ENCODE measurements around the gene CORO1C. TPM values are rescaled to one million over a fixed set of nuclear protein-coding genes. Genes with fewer than 3 reads are reported as not detected.

The CORO1C gene
- polyA plus RNA-seq, 2 donors, result 23.6 to 40.2 TPM

DNA sequence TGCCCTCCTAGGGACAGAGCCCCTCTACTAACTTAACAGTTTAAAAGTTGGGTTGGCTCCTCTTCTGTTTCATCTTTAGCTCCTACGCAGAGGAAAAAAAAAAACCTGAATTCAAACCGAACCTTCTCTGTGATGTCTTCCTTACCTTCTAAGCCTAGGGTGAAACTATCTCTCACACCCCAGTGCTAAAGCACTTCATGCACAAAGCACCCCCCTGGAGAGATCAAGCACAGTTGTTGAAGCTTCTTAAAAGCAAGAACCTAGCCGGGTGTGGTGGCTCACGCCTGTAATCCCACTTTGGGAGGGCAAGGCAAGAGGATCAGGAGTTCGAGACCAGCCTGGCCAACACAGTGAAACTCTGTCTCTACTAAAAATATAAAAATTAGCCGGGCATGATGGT is 37.6 kb downstream of the CORO1C start:
- H3K36me3 ChIP-seq (ENCODE audit: control insufficient read depth in 2 of 2, insufficient read depth in 2 of 2, low read length in 1 of 2), result peaks cover 0 to 2% of the 10 kb centered on the region in 2 donors
- H3K9me3 ChIP-seq (ENCODE audit: control insufficient read depth in 2 of 2, insufficient read depth in 1 of 2, low read depth in 1 of 2, low read length in 1 of 2), result no peaks in the 10 kb centered on the region
- H3K4me3 ChIP-seq (ENCODE audit: low read depth in 1 of 2, low read length in 2 of 2), result no peak overlapping the region
- H3K27ac ChIP-seq (ENCODE audit: low read depth in 2 of 2, low read length in 1 of 2), result peak overlapping the region; percentile 23 to 49
- H3K27me3 ChIP-seq (ENCODE audit: control insufficient read depth in 1 of 2, insufficient read depth in 2 of 2, low read length in 2 of 2), result no peaks in the 10 kb centered on the region
- 84 to 89% methylated on average over 6 of the region's 6 CpGs for WGBS, 2 donors
- peaks cover 3 to 17% of the 10 kb centered on the region in 2 donors for H3K4me1 ChIP-seq (ENCODE audit: control insufficient read depth in 2 of 2, insufficient read depth in 2 of 2, low read length in 1 of 2)

GRCh38 chr12:108693186-108693730 is 38.1 kb downstream of the CORO1C start:
- WGBS, 2 donors, result 81 to 91% methylated on average over 6 of the region's 6 CpGs
- H3K9me3 ChIP-seq (ENCODE audit: control insufficient read depth in 2 of 2, insufficient read depth in 1 of 2, low read depth in 1 of 2, low read length in 1 of 2), result no peaks in the 10 kb centered on the region
- peak overlapping the region in 1 of 2 donors; percentile 12 for H3K27ac ChIP-seq (ENCODE audit: low read depth in 2 of 2, low read length in 1 of 2)
- no peaks in the 10 kb centered on the region for H3K27me3 ChIP-seq (ENCODE audit: control insufficient read depth in 1 of 2, insufficient read depth in 2 of 2, low read length in 2 of 2)
- peaks cover 0 to 2% of the 10 kb centered on the region in 2 donors for H3K36me3 ChIP-seq (ENCODE audit: control insufficient read depth in 2 of 2, insufficient read depth in 2 of 2, low read length in 1 of 2)
- H3K4me3 ChIP-seq (ENCODE audit: low read depth in 1 of 2, low read length in 2 of 2), result no peak overlapping the region
- peaks cover 3 to 17% of the 10 kb centered on the region in 2 donors for H3K4me1 ChIP-seq (ENCODE audit: control insufficient read depth in 2 of 2, insufficient read depth in 2 of 2, low read length in 1 of 2)

- no peaks in the 10 kb centered on the region for H3K27me3 ChIP-seq (ENCODE audit: control insufficient read depth in 1 of 2, insufficient read depth in 2 of 2, low read length in 2 of 2)
- WGBS, 2 donors, result 13 to 36% methylated on average over 9 of the region's 9 CpGs
- no peaks in the 10 kb centered on the region for H3K36me3 ChIP-seq (ENCODE audit: control insufficient read depth in 2 of 2, insufficient read depth in 2 of 2, low read length in 1 of 2)
- H3K9me3 ChIP-seq (ENCODE audit: control insufficient read depth in 2 of 2, insufficient read depth in 1 of 2, low read depth in 1 of 2, low read length in 1 of 2), result no peaks in the 10 kb centered on the region
- H3K27ac ChIP-seq (ENCODE audit: low read depth in 2 of 2, low read length in 1 of 2), result peak overlapping the region; percentile 91 to 92
- H3K4me1 ChIP-seq (ENCODE audit: control insufficient read depth in 2 of 2, insufficient read depth in 2 of 2, low read length in 1 of 2), result peaks cover 3 to 15% of the 10 kb centered on the region in 2 donors
- no peak overlapping the region for H3K4me3 ChIP-seq (ENCODE audit: low read depth in 1 of 2, low read length in 2 of 2)
Measured at GRCh38 chr12:108691998-108692808, 39.1 kb downstream of the CORO1C start.

DNA sequence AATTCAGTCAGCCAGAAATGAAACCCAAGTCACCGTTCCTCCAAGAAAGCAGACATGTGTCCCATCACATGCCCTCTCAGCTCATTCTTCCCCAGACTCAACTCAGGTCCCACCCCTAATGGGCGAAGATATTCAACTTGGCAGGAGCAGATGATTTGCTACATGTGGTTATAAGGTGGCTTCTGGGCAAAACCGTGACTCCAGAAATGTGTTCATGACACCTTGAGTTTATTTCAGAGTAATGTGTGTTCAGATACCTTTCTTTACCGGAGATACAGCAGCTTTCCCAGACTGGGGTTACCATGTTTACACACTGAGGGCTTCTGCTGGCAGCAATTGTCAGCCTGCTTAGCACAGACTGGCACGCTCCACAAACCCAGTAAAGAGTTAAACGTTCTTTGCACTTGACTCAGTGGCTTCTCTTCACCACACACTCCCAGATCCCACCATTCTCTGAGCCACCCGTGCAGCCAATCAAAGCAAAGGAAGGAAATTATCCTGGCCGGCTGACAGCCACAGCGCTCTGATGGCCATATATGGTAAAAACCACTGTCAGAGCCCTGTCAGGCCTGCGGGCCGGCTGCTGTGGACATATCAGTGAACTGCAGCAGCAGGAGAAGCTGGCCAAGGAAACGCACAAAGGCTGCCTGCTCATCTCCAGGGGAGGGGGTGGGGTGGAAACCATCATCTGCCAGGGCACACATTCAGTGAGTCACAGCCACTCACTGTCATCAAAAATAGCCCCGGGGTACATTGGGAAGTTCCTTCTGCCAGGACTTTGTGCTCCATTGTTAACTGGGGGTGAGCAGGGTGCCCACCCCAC is 39.9 kb downstream of the CORO1C start:
- peak overlapping the region; percentile 7 to 41 for H3K4me3 ChIP-seq (ENCODE audit: low read depth in 1 of 2, low read length in 2 of 2)
- H3K4me1 ChIP-seq (ENCODE audit: control insufficient read depth in 2 of 2, insufficient read depth in 2 of 2, low read length in 1 of 2), result peaks cover 6 to 15% of the 10 kb centered on the region in 2 donors

GRCh38 chr12:108690542-108691174 is 40.7 kb downstream of the CORO1C start:
- H3K9me3 ChIP-seq (ENCODE audit: control insufficient read depth in 2 of 2, insufficient read depth in 1 of 2, low read depth in 1 of 2, low read length in 1 of 2), result no peaks in the 10 kb centered on the region
- peak overlapping the region in 1 of 2 donors; percentile 41 for H3K4me3 ChIP-seq (ENCODE audit: low read depth in 1 of 2, low read length in 2 of 2)
- WGBS, 2 donors, result 39 to 47% methylated on average over 4 of the region's 4 CpGs
- peak overlapping the region; percentile 91 to 92 for H3K27ac ChIP-seq (ENCODE audit: low read depth in 2 of 2, low read length in 1 of 2)
- H3K4me1 ChIP-seq (ENCODE audit: control insufficient read depth in 2 of 2, insufficient read depth in 2 of 2, low read length in 1 of 2), result peaks cover 6 to 15% of the 10 kb centered on the region in 2 donors
- no peaks in the 10 kb centered on the region for H3K36me3 ChIP-seq (ENCODE audit: control insufficient read depth in 2 of 2, insufficient read depth in 2 of 2, low read length in 1 of 2)
- H3K27me3 ChIP-seq (ENCODE audit: control insufficient read depth in 1 of 2, insufficient read depth in 2 of 2, low read length in 2 of 2), result no peaks in the 10 kb centered on the region

More for the DNA sequence above, 39.9 kb downstream of the CORO1C start:
- Histone ChIP-seq H3K27me3 (ENCODE audit: control insufficient read depth in 1 of 2, insufficient read depth in 2 of 2, low read length in 2 of 2) (no peaks in the 10 kb centered on the region), H3K36me3 (ENCODE audit: control insufficient read depth in 2 of 2, insufficient read depth in 2 of 2, low read length in 1 of 2) (no peaks in the 10 kb centered on the region), H3K9me3 (ENCODE audit: control insufficient read depth in 2 of 2, insufficient read depth in 1 of 2, low read depth in 1 of 2, low read length in 1 of 2) (no peaks in the 10 kb centered on the region), H3K27ac (ENCODE audit: low read depth in 2 of 2, low read length in 1 of 2) (peak overlapping the region; percentile 91 to 92)
- 2 to 10% methylated on average over 13 of the region's 13 CpGs for WGBS, 2 donors

DNA sequence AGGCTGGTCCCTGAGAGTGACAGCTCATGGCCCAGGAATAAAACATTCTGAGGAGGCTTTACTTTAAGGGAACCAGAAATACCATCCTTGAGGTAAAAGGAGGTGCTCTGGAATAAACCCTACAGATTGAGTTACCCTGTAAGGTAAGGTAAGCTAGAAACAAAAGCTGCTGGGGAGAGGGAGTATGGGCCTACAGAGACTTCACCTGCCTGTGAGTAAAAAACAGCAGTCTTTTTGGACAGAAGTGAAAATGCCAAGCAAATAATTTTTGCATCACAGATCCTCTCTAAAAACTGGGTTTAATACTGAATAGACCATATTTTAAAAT is 41.2 kb downstream of the CORO1C start:
- no peaks in the 10 kb centered on the region for H3K9me3 ChIP-seq (ENCODE audit: control insufficient read depth in 2 of 2, insufficient read depth in 1 of 2, low read depth in 1 of 2, low read length in 1 of 2)
- H3K27ac ChIP-seq (ENCODE audit: low read depth in 2 of 2, low read length in 1 of 2), result peak overlapping the region; percentile 81 to 89
- peaks cover 6 to 14% of the 10 kb centered on the region in 2 donors for H3K4me1 ChIP-seq (ENCODE audit: control insufficient read depth in 2 of 2, insufficient read depth in 2 of 2, low read length in 1 of 2)
- no peak overlapping the region for H3K4me3 ChIP-seq (ENCODE audit: low read depth in 1 of 2, low read length in 2 of 2)
- no peaks in the 10 kb centered on the region for H3K27me3 ChIP-seq (ENCODE audit: control insufficient read depth in 1 of 2, insufficient read depth in 2 of 2, low read length in 2 of 2)
- no peaks in the 10 kb centered on the region for H3K36me3 ChIP-seq (ENCODE audit: control insufficient read depth in 2 of 2, insufficient read depth in 2 of 2, low read length in 1 of 2)

DNA sequence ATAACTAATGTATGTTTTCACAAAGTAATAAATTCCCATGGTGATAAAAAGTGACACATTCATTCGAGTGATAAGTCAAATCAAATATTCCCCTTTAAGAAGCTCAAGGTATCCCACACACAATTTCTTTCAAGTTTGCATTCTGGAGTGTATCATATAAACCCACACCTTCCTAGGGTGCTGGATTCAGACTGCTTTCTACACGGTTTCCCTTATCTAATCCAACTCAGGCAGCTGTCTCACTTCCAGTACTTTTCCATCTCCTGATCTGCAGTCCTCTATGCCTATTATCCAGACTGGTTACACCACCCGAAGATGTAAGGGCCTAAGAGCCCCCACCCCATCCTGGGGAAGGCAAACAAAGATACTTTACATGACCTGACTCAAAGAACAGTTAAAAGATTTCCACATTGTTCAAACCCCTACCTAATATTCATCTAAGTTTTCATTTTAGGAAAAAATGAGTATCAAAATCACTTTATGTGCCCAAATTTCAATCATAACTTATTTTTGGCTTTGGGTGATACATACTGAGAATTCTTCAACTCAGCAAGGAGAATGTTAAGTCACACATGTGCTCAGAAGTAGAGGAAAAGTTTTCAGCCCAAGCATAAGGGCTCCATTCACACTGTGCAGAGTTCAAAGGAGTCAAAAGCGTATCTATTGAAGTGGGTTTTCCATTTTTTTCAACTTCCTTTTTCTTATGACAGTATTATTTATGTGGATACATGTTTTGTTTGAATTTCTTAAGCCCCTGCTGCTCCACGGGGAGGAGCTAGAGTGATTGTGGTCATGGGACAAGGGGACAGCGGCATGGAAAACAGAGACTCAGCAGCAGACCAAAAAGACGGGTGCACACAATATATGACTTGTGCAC is 41.8 kb downstream of the CORO1C start:
- 25 to 33% methylated on average over 7 of the region's 7 CpGs for WGBS, 2 donors

DNA sequence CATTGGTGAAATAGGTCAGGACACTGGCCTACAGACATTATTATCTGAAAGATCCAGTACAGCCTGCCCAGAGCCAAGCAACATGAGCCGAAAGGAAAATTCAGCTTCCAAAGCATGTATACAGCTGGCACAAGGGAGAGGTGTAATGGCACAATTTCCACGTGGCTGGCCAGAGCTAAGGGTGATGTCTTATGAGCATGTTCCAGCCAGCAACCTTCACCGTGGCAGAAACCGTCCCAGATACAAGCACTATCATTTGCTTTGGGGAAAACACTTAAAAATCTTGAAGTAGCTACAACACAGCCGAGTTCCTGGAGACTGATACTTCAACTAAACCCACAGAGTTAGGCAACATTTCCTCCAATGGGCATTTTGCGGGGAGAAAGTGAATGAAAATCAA is 44.5 kb downstream of the CORO1C start:
- WGBS, 2 donors, result 73 to 74% methylated on average over 6 of the region's 6 CpGs
- H3K27me3 ChIP-seq (ENCODE audit: control insufficient read depth in 1 of 2, insufficient read depth in 2 of 2, low read length in 2 of 2), result no peaks in the 10 kb centered on the region
- no peaks in the 10 kb centered on the region for H3K9me3 ChIP-seq (ENCODE audit: control insufficient read depth in 2 of 2, insufficient read depth in 1 of 2, low read depth in 1 of 2, low read length in 1 of 2)
- peaks cover 3 to 6% of the 10 kb centered on the region in 2 donors for H3K4me1 ChIP-seq (ENCODE audit: control insufficient read depth in 2 of 2, insufficient read depth in 2 of 2, low read length in 1 of 2)
- no peaks in the 10 kb centered on the region for H3K36me3 ChIP-seq (ENCODE audit: control insufficient read depth in 2 of 2, insufficient read depth in 2 of 2, low read length in 1 of 2)
- no peak overlapping the region for H3K4me3 ChIP-seq (ENCODE audit: low read depth in 1 of 2, low read length in 2 of 2)
- peak overlapping the region; percentile 52 to 60 for H3K27ac ChIP-seq (ENCODE audit: low read depth in 2 of 2, low read length in 1 of 2)

More for the DNA sequence above, 41.8 kb downstream of the CORO1C start:
- Histone ChIP-seq H3K36me3 (ENCODE audit: control insufficient read depth in 2 of 2, insufficient read depth in 2 of 2, low read length in 1 of 2) (no peaks in the 10 kb centered on the region), H3K4me1 (ENCODE audit: control insufficient read depth in 2 of 2, insufficient read depth in 2 of 2, low read length in 1 of 2) (peaks cover 3 to 12% of the 10 kb centered on the region in 2 donors), H3K27ac (ENCODE audit: low read depth in 2 of 2, low read length in 1 of 2) (peak overlapping the region; percentile 81 to 89), H3K9me3 (ENCODE audit: control insufficient read depth in 2 of 2, insufficient read depth in 1 of 2, low read depth in 1 of 2, low read length in 1 of 2) (no peaks in the 10 kb centered on the region), H3K27me3 (ENCODE audit: control insufficient read depth in 1 of 2, insufficient read depth in 2 of 2, low read length in 2 of 2) (no peaks in the 10 kb centered on the region), H3K4me3 (ENCODE audit: low read depth in 1 of 2, low read length in 2 of 2) (no peak overlapping the region)

Data from esophagus (tissue), 2 donors.